ENCODE data around the gene CDC42BPG.
A peak's percentile ranks its signal among the peaks of the same experiment; 100 is the strongest.
"Not testable (repeated sequence)": the region's sequence is repeated elsewhere in the genome, so short reads cannot be mapped to it uniquely, and the experiment has no call there.

The CDC42BPG gene

DNA sequence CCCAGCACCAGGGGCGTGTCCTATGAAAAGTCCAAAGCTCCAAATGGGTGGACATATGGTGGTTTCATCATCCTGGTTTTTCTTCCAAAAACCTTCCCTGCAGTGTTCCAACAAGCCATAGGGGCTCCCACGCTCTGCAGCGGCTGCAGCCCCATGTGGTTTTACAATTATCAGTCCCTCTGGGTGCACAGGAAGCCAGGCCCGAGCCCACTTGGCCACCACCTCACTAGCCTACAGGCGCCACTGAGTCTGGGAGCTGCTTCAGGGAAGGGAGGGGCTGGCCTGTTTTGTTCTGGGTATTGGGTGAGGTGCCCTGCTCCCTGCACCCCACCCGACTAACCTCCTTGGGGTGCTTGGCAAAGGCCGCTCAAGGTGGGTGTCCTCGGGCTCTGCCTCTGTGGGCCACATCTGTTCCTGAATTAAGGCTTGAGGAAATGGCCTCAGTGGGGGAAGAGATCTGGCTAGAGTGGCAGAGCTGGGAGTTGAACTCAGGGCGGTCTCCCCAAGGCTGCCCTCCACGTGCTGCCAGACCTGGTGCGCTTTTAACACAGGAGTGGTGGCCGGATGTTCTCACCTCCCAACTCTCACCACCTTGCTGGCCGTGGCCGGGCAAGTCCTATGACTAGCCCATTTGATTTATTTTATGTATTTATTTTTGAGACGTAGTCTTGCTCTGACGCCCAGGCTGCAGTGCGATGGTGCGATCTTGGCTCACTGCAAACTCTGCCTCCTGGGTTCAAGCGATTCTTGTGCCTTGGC is 5.3 kb upstream of the CDC42BPG start:
- FAIRE-seq (no peak), DNase-seq (ENCODE audit: low spot score) (no peak)

DNA sequence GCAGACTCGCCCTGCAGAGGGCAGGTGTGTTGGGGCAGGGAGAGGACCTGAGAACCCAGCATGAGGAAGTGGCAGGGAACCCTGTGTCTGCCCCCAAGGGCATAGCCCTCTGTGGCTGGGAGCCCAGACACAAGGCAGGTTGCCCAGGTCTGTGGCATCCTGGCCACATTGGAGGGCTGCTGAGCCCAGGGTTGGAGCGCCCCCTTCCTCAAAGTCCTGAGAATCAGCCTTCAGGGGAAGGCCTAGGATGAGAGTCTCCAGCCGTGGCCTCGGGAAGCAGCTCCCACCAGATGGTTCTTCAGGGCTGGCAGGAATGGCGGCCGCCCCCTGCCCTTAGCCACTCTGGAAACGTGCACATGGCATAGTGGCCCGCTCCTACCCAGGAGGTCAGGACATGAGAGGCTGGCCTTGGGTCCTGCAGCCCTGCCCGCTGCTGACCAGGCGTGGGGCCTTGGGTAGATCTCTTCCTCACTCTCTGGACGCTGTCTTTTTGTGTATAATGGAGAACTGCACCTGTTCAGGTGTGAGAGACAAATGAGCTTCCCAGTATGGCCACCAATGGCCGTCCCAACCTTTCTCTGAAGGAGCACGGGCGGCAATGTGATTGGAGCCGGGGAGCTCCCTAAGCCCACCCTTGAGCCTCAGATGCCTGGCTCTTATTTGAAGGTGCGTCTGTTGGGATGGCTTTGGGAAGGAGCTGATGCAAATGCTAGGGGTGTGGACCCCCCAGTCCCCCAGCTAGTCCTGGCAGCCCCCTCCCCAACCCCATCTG is 4.6 kb upstream of the CDC42BPG start:
- FAIRE-seq (no peak), DNase-seq (ENCODE audit: low spot score) (no peak)

DNA sequence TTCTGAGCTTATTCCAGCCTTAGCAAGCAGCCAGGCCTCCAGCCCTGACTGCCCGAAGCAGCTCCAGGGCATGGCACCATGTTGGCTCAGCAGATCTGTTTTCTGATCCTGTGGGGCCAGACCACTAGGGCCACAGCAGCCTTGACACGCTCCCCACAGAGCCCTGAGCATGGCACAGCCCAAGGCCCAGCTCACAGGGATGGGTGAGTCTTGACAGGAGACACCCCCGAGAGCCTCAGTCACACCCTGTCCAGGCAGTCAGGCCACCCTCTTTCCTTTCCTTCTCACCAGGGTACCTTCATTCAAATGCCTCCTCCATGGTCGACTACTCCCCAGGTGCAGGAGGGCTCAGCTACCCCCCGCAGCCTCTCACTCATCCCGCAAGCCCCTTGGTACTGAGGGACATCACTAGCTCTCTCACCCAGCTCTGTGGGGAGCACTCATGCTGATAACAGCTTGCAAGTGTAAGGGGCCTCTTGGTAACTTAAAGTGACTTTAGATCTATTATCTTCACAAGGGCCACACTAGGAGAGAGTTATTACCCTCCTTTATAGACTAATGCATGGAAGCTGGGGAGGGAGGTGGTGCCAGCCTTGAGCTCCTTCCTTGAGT is 3.9 kb upstream of the CDC42BPG start:
- no peak for FAIRE-seq
- no peak for DNase-seq (ENCODE audit: low spot score)

DNA sequence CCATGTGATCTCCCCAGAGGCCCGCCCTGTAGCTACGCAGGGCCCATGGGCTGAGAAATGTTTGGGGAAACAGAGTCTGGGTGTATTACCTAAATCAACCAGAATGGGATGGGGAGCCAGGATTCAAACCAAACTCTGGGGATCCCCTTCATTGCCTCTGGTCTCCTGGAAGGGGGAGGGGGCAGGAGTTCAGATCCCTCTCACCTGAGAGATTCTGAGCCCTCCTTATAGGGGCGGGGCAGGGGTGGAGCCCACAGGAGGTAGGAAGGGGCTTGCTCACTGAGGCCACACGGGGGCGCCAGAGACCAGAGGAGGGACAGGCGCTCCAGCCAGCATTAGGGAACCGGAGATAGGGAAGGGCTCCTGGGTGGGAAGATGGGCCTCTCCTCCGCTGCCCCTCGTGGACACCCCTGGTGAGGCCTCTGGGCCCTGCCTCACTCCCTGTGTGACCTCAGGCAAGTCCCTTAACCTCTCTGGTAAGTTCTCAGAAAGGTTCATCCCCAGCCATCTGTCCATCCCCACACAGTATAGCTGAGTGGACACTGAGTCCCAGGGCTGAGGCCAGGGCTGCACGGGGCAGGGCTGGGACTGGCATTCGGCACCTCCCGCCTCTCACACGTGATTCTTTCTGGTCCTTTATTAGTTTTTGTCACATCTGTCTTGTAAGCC is 2.7 kb upstream of the CDC42BPG start:
- FAIRE-seq = no peak
- DNase-seq (ENCODE audit: low spot score) = peak; percentile 78

DNA sequence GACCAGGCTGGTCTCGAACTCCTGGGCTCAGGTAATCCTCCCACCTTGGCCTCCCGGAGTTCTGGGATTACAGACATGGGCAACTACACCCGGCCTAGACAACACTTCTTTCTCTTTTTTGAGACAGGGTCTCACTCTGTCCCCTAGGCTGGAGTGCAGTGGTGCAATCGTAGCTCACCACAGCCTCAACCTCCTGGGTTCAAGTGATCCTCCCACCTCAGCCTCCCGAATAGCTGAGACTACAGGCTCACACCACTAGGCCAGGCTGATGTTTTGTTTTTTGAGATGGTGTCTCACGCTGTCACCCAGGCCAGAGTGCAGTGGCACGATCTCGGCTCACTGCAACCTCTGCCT is 1.3 kb upstream of the CDC42BPG start:
- not testable (repeated sequence) for DNase-seq (ENCODE audit: low spot score)

DNA sequence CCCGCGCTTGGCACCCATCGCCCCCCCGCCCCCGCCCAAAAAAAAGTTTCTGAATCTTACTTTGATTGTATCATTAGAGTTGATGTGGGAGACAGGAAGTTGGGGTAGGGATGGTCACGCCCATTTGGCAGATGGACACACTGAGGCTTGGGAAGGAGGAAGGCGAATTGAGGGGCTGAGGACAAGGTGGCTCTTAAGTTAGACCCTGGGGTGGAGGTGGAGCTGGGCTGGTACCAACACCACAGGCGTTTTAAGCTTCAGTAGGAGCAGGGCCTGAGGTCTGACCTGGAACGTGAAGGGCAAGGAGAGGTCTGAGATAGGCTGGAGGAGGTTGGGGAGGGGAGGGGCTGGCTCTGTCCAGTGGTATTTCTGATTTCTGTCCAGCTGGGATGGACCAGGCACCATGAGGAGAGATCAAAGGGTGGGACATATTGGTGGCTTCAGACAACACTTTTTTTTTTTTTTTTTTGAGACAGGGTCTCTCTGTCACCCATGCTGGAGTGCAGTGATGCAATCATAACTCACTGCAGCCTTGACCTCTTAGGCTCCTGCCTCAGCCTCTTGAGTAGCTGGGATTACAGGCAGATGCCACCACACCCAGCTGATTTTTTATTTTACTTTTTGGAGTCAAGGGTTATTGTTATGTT is 799 bp upstream of the CDC42BPG start:
- FAIRE-seq (no peak), DNase-seq (ENCODE audit: low spot score) (no peak)

More for the DNA sequence above, 1.3 kb upstream of the CDC42BPG start:
- not testable (repeated sequence) for FAIRE-seq

DNA sequence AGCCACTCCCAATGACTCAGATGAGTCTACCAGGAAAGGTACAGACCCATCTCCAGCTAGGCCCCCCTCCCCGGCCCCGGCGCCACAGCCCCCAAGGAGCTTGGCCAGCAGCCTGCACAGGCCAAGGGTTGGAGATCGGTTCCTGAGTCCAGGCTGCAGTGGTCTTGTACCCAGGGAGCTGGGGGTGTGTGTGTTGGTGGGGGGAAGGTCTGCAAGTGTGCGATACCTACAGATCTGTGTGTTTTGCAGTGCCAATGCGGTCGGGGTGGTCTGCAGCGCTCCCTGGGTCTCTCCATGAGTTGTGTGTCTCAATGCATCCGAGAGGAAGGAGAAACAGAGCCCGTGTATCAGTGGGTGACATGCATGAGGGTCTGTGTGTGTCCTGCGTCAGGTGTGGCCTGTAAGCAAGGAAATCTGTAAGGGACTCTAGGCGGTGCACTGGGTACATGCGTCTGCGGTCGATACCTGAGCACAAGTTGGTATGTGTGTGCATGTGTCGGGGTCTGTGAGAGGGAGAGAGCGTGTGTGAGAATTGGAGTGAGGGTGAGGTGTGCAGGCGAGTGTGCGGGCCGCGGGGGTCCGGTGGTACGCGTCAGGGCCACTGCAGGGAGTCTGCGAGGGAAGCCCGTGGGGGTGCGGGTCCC is 645 bp downstream of the CDC42BPG start:
- no peak for FAIRE-seq
- no peak for DNase-seq (ENCODE audit: low spot score)

DNA sequence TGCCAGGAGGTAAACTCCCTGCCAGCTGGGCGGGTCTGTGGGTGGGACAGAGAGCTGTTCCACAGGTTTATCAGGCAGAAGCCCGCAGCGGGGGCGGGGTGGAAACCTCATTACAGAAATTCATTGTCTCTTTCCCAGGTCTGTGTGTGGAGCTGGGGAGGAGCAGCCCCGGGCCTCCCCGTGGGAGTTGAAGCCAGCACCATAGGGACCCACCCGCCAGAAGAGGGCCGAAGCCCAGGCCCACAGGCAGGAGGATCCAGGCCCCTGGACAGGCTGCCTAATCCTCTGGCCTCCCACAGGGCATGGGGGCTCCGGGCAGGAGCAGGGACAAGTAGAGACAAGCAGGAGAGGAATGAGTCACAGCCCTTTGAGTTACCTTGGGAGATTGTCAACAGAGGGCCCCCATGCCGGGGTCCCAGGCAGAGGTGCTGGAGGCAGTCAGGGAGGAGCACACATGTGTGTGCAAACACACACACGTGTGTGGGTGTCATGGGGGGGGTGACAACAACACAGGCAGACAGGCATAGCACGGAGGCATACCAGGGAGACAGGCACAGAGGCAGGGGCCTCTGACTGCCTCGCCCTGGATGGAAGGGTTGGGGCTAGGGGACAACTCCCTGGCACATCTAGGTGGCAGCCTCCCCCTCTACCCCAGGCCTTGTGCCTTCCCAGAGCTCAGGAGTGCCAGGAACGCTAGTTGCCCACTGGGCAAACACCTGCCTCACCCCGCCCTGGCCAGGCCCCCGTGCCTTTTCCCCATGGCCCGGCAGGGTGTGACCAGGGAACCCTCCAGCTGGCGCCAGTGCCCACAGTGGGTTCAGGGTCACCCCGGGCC is 1.4 kb downstream of the CDC42BPG start:
- no peak for FAIRE-seq
- DNase-seq (ENCODE audit: low spot score) = peak; percentile 36

DNA sequence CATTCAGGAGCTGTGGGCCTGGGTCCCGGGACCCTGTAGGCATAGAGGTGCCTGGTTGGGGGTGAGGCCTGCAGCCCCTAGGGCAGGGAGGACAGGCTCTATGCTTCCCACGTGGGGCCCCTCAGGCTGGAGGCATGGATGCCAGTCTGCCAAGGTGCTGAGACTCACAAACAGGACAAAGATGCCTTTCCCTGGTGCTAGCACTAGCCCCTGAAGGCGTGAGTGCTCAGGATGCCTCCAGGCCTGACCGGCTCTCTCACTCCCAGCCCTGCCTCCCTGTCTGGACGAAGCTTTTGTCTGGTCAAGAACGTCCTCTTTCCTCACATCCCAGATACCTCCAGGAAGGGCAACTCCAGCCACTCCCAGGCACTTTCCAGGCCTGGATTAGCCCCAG is 2.1 kb downstream of the CDC42BPG start:
- FAIRE-seq = no peak
- DNase-seq (ENCODE audit: low spot score) = no peak

DNA sequence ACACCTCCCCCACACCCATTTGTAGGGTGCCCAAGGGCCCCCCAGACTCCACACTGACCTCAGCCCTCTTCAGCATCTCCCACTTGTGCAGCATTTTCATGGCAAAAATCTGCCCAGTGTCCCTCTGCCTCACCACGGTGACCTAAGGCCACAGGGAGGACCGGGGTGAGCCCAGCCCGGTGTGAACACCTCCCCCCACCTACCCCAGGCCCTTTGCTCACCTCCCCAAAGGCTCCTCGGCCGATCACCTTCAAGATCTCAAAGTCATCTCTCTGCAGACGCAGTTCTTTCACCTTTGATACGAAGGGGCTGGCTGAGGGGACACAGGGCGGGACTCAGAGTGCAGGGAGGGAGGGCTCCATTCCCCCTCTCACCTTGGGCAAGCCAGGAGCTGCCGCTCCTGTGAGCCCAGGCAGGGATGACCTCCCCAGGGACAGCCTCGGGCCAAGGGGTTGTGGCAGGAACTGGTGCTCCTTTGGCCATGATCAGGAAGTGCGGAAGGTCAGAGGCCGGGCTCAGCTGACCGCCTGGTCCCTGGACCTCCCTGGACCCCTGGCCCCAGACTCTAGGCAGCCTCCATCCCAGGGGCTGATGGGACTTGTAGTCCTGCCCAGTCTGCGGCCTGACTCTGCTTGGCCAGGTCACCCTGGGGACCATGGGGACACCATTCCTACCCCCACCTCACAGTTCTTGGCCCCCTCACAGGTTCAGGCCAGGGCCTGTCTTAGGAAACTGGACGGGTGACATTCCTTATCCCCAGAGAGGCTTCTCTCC is 2.7 kb downstream of the CDC42BPG start:
- no peak for DNase-seq (ENCODE audit: low spot score)
- FAIRE-seq = no peak

DNA sequence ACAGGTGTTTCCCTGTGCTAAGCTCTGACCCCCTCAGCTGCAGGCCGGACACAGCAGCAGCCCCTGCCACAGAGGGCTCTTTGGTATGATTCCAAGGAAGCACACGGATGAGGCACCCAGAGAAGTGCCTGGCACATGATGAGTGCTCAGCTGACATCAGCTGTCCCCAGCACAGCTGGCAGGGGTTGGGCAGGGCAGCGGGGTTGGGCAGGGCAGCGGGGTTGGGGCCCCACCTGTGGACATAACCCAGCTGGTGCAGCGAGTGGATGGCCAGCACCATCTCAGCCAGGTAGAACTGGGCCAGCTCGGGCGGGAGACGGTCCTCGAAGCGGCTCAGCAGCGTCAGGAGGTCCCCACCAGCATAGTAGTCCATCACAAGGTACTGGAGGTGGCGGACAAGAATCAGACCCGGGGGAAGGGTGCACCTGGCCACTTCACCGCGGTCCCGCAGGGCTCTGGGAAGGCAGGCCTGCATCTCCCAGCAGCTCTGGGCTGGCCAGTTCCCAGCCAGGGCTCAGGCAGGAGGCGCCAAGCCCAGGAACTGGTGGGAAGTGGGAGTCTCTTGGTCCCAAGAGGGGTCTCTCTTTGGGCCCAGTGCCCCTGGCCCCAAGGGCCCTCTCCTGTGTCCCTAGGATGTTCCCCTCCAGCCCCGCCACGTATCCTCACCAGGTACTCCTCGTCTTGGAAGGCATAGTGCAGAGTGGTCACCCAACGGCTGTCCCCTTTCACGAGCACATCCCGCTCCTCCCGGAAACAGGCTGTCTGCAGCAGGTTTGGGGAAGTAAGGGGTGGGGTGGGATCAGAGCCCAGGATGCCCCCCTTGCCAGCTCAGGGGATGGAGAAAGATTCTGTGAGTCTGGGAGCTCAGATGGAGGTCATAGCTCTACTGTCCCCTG is 4.3 kb downstream of the CDC42BPG start:
- DNase-seq (ENCODE audit: low spot score) (no peak), FAIRE-seq (no peak)

DNA sequence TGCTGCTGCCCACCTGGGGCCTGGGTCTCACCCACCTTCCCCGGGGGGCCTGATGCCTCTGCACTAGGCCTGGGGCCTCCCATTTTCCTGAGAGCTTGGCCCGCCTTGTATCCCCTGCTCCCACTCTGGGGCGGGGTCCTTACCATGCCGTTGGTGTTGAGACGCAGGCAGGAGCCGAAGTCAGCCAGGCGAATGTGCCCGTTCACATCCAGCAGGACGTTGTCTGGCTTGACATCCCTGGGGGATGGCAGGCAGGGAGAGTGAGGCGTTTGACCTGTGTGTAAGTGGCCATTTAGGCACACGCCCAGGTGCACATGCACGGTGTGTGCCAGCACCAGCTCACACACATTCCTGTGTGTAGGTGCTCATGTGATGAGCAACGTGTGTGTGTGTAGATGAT is 5.1 kb downstream of the CDC42BPG start:
- no peak for DNase-seq (ENCODE audit: low spot score)
- no peak for FAIRE-seq

DNA sequence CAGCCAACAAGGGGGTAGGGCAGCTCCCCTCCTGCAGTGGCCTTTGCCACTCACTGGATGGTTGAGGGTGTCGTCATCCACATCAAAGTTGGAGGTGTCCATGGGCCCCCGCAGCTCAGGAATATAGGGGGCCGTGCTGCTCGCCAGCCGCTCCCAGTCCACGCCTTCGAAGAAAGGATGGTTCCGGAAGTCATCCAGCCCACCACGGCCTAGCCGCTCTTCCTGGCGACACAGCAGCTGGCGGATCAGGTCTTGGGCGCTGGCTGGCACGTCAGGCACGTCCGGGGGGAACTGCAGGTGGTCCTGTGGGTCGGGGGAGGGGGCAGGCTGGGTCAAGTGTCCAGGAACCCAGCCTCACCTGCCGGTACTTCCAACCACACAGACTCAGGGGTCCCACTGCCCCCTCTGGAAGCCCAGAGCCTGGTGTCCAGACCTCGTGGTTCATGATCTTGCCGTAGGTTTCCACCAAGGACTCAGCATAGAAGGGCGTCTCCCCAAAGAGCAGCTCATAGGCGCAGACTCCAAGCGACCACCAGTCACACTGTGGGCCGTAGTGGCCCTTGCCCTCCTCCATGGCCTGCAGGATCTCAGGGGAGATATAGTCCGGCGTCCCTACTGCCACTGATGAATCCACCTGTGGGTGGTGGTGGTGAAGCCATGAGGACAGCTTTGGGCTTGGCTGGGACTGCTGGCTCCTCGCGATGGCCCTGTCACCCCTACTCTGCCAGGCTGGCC is 5.7 kb downstream of the CDC42BPG start:
- DNase-seq (ENCODE audit: low spot score) (no peak), FAIRE-seq (no peak)

DNA sequence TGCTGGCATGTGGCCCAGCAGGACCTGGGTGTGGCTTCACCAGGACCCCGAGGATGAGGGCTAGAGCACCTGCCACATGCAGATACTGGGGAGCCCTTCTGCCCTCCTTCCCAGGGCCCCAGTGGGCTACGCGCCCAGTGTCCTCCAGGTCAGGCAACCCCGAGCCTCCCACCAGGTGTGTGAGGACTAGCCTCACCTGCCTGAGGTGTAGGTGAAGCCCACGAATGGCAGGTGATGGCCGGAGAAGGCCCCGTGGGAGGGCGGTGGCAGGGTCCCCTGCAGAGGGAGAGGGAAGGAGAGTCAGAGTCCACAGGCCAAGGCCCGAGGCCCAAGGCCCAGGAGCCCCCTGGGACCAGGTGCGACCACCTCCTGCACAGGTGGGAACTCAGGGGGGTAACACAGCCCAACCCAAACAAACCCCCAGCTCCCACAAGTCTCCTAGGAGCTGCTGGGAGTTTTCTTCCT is 6.5 kb downstream of the CDC42BPG start:
- no peak for DNase-seq (ENCODE audit: low spot score)
- FAIRE-seq = no peak

DNA sequence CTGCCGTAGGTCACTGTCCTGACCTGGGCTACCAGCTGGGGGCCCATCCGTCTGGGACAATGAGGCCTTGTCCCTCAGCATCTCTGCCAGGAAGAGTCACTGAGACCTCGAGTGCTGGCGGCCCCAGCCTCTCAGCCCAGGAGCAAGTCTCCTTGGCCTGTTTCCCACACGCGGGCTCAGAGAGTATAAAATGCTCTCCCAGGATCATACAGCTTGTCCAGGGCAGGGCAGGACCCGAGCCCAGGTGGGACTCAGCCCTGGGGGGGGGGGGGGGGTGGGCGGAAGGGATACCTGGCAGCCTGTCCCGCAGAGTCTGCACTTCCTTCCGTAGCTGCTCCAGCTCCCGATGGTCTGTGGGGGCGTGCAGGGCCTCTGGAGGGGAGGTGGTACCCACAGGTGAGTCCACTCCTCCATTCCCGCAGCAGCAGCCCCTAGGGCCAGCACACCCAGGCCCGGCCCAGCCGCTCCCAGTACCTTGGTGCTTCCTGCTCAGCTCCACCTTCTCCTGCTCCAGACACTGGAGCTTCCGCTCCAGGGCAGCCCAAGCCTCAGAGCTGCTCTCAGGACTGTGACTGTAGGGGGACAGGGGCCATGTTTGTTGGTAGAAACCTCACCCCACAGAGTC is 7.9 kb downstream of the CDC42BPG start:
- DNase-seq (ENCODE audit: low spot score) (no peak), FAIRE-seq (no peak)

DNA sequence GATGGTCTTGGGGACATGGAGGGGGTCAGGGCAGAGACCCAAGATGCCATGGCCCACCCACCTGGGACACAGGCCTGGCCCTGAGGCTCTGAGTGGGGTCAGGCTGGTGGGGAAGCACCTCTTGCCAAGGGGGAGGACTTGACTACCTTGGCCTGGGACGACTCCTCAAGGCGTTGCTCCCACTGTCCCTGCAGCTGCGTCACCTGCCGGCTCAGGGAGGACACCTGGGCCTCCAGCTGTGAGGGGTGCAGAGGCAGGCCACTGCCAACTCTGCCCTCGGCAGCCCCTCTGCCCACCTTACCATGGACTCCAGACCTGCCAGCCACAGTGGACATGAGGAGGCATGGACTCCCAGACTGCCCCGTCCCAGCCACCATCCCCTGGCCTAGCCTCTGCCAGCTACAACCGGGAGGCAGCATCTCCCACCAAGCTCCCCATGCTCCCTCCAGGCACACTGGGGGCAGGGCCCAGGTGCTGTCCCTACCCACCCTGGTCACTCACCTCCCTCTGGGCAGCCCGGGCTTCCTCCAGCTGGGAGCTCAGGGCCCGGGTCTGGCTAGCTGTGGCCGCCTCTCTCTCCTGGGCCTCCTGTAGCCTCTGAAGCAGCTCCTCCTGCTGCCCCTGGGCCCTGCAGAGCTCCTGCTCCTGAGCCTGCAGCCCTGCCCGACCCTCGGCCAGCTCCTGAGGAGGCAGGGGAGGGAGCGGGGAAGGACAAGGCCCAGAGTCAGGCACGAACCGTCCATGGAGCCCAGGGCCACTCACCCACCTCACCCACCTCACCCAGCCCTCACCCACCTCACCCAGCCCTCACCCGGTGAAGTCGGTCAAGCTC is 8.6 kb downstream of the CDC42BPG start:
- FAIRE-seq = no peak
- DNase-seq (ENCODE audit: low spot score) = no peak

All from RCC 7860 (cell line).